ENCODE data around the gene PTK6. TPM values are rescaled to one million over a fixed set of nuclear protein-coding genes. Genes with fewer than 3 reads are reported as not detected.
"Not testable (repeated sequence)": the region's sequence is repeated elsewhere in the genome, so short reads cannot be mapped to it uniquely, and the experiment has no call there.

PTK6 gene
- total RNA-seq, 6 experiments from 2014 or later: 0.07 TPM; not detected in 4

GRCh38 chr20:63517376-63518309 is 19.5 kb downstream of the PTK6 start:
- no peaks in the 10 kb centered on the region for H3K4me1 Mint-ChIP-seq (ENCODE audit: low read depth)
- no peaks in the 10 kb centered on the region for H3K9me3 Mint-ChIP-seq
- no peak overlapping the region for H3K4me3 Mint-ChIP-seq
- no peak for DNase-seq
- no peak overlapping the region for H3K27ac Mint-ChIP-seq
- no peak for TF ChIP-seq CTCF (IDR thresholded peaks at IDR 0.05)
- H3K27me3 Mint-ChIP-seq (ENCODE audit: insufficient read depth): peaks cover 13% of the 10 kb centered on the region
- H3K36me3 Mint-ChIP-seq (ENCODE audit: low read depth): no peaks in the 10 kb centered on the region

- H3K9me3 Mint-ChIP-seq; DNase-seq; H3K4me1 Mint-ChIP-seq (ENCODE audit: low read depth); H3K36me3 Mint-ChIP-seq (ENCODE audit: low read depth); H3K27ac Mint-ChIP-seq; H3K4me3 Mint-ChIP-seq: not testable (repeated sequence)
- peaks cover 26% of the 10 kb centered on the region for H3K27me3 Mint-ChIP-seq (ENCODE audit: insufficient read depth)
Observed at GRCh38 chr20:63514520-63514919, 22.7 kb downstream of the PTK6 start.

GRCh38 chr20:63513207-63513606 is 24.0 kb downstream of the PTK6 start:
- Mint-ChIP-seq H3K9me3 (no peaks in the 10 kb centered on the region; the same call in 1 of the 2 replicates), H3K27ac (no peak overlapping the region), H3K4me3 (no peak overlapping the region), H3K27me3 (ENCODE audit: insufficient read depth) (peaks cover 26% of the 10 kb centered on the region), H3K36me3 (ENCODE audit: low read depth) (no peaks in the 10 kb centered on the region), H3K4me1 (ENCODE audit: low read depth) (no peaks in the 10 kb centered on the region)
- DNase-seq: no peak
- no peak for TF ChIP-seq CTCF (IDR thresholded peaks at IDR 0.05)

DNA sequence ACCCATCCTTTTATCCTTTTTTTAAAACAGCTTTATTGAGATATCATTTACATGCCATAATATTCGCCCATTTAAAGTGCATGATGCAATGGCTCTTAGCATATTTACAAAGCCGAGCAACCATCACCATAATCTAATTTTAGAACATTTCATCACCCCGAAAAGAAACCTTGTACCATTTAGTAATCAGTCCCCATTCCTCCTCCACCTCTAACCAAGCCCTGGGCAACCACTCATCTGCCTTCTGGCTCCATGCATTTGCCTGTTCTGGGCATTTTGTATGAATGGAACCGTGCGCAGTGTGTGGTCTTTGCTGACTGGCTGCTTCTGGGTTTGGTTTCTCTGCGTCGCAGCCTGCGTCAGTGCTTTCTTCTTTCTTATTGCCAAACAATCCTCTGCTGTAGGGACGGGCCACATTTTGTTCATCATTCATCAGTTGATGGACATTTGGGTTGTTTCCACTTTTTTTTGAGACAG is 28.1 kb downstream of the PTK6 start:
- Mint-ChIP-seq H3K27ac (no peak overlapping the region), H3K9me3 (peaks cover 12% of the 10 kb centered on the region; the same call in 1 of the 2 replicates), H3K36me3 (ENCODE audit: low read depth) (no peaks in the 10 kb centered on the region), H3K4me1 (ENCODE audit: low read depth) (no peaks in the 10 kb centered on the region), H3K27me3 (ENCODE audit: insufficient read depth) (peaks cover 39% of the 10 kb centered on the region), H3K4me3 (no peak overlapping the region)
- no peak for TF ChIP-seq CTCF (IDR thresholded peaks at IDR 0.05)
- no peak for DNase-seq

DNA sequence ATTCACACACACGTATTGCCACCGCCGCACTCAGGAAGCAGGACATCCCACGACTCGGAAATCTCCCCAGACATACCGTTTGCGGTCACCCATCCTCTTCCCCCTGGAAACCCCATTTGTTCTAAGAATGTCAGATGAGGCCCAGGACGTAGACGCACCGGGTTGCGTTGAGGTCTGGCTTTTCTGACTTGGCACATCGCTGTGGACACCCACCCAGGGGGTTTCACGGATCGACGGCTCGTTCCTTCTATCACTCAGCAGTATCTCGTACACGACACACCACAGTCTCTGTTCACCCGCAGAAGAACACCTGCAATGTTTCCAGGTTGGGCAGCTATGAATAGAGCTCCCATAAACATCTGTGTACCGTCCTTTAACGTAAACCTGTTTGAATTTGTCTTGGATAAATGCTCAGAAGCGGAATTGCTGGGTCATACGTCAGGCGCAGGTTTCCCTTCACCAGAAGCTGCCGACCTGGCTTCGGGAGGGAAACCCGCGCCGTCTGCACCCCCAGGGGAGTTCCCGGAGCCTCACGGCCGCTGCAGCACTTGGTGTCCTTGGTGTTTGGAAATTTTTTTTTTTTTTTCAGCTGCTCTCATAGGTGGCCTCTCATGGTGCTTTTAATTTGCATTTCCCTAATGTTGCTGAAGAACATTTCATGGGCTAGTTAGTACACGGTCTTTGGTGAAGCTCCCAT is 29.0 kb downstream of the PTK6 start:
- H3K36me3 Mint-ChIP-seq (ENCODE audit: low read depth): no peaks in the 10 kb centered on the region
- H3K4me1 Mint-ChIP-seq (ENCODE audit: low read depth): no peaks in the 10 kb centered on the region
- H3K27ac Mint-ChIP-seq: no peak overlapping the region
- no peak for DNase-seq
- H3K27me3 Mint-ChIP-seq (ENCODE audit: insufficient read depth): peaks cover 40% of the 10 kb centered on the region
- H3K9me3 Mint-ChIP-seq: peaks cover 14% of the 10 kb centered on the region; the same call in 1 of the 2 replicates
- H3K4me3 Mint-ChIP-seq: no peak overlapping the region
- no peak for TF ChIP-seq CTCF (IDR thresholded peaks at IDR 0.05)

All from HFFc6 (cell line).